Glutamatergic neuron (in vitro differentiated cells): Measurements from ENCODE around the gene CTNND2. TPM values are rescaled to one million over a fixed set of nuclear protein-coding genes. Genes with fewer than 3 reads are reported as not detected.

Source experiments
- DNase-seq: peaks from one replicate; pipeline ENCODE4 v3.0.0; 2022
- H3K27ac Mint-ChIP-seq: one replicate; pipeline ENCODE4 v1.8.0; 2020; ENCODE audit warnings: mild to moderate bottlenecking, mixed read lengths, inconsistent platforms; ENCODE audit not compliant: unreplicated experiment
- H3K27me3 Mint-ChIP-seq: one replicate; pipeline ENCODE4 v1.8.0; 2020; ENCODE audit warnings: mild to moderate bottlenecking, moderate library complexity, mixed read lengths, inconsistent platforms; ENCODE audit not compliant: unreplicated experiment
- H3K36me3 Mint-ChIP-seq: one replicate; pipeline ENCODE4 v1.8.0; 2020; ENCODE audit warnings: mild to moderate bottlenecking, mixed read lengths, inconsistent platforms; ENCODE audit not compliant: unreplicated experiment
- H3K4me1 Mint-ChIP-seq: one replicate; pipeline ENCODE4 v1.8.0; 2020; ENCODE audit warnings: mild to moderate bottlenecking, low read depth, mixed read lengths, inconsistent platforms; ENCODE audit not compliant: unreplicated experiment
- H3K4me3 Mint-ChIP-seq: one replicate; pipeline ENCODE4 v1.8.0; 2020; ENCODE audit warnings: mild to moderate bottlenecking, mixed read lengths, inconsistent platforms; ENCODE audit not compliant: unreplicated experiment
- H3K9me3 Mint-ChIP-seq: one replicate; pipeline ENCODE4 v1.8.0; 2020; ENCODE audit warnings: mild to moderate bottlenecking, moderate library complexity, mixed read lengths, inconsistent platforms; ENCODE audit not compliant: unreplicated experiment
- CTCF ChIP-seq: fragments of 200-600 bp; sonication (generic); IDR thresholded peaks from one replicate; pipeline ENCODE4 v1.5.0; 2021; ENCODE audit not compliant: partially characterized antibody, unreplicated experiment
- total RNA-seq: library from RNA; stranded (reverse); fragmentation: NEBNext Ultra II Directional; extraction: Animal tissue kit (Norgen Biotek cat#: 25700); gene quantifications from one replicate; pipeline ENCODE4 v1.2.1, GENCODE V29; 2021; ENCODE audit not compliant: unreplicated experiment

CTNND2 gene
- total RNA-seq, 1 donor from 2014 or later = 134 TPM

GRCh38 chr5:11277323-11277722 is 626.9 kb downstream of the CTNND2 start:
- H3K9me3 Mint-ChIP-seq = peaks cover 8% of the 10 kb centered on the region
- no peak overlapping the region for H3K27ac Mint-ChIP-seq
- no peak for DNase-seq

GRCh38 chr5:11273180-11273903 is 630.9 kb downstream of the CTNND2 start:
- Mint-ChIP-seq H3K36me3 (no peaks in the 10 kb centered on the region), H3K27ac (no peak overlapping the region), H3K27me3 (peaks cover 4% of the 10 kb centered on the region), H3K4me3 (no peak overlapping the region), H3K9me3 (no peaks in the 10 kb centered on the region), H3K4me1 (no peaks in the 10 kb centered on the region)
- TF ChIP-seq CTCF = no peak
- no peak for DNase-seq

More at GRCh38 chr5:11277323-11277722, 626.9 kb downstream of the CTNND2 start:
- H3K4me1 Mint-ChIP-seq = no peaks in the 10 kb centered on the region
- no peak overlapping the region for H3K4me3 Mint-ChIP-seq
- peaks cover 9% of the 10 kb centered on the region for H3K27me3 Mint-ChIP-seq
- no peak for TF ChIP-seq CTCF
- peaks cover 11% of the 10 kb centered on the region for H3K36me3 Mint-ChIP-seq

GRCh38 chr5:11269515-11269914 is 634.7 kb downstream of the CTNND2 start:
- H3K4me1 Mint-ChIP-seq = no peaks in the 10 kb centered on the region
- H3K27ac Mint-ChIP-seq = no peak overlapping the region
- DNase-seq = no peak
- TF ChIP-seq CTCF = no peak
- H3K9me3 Mint-ChIP-seq = no peaks in the 10 kb centered on the region
- H3K36me3 Mint-ChIP-seq = no peaks in the 10 kb centered on the region
- H3K4me3 Mint-ChIP-seq = no peak overlapping the region
- no peaks in the 10 kb centered on the region for H3K27me3 Mint-ChIP-seq

- no peaks in the 10 kb centered on the region for H3K9me3 Mint-ChIP-seq
- no peak overlapping the region for H3K4me3 Mint-ChIP-seq
- no peak overlapping the region for H3K27ac Mint-ChIP-seq
- H3K36me3 Mint-ChIP-seq = no peaks in the 10 kb centered on the region
- DNase-seq = no peak
- TF ChIP-seq CTCF = no peak
- no peaks in the 10 kb centered on the region for H3K4me1 Mint-ChIP-seq
- no peaks in the 10 kb centered on the region for H3K27me3 Mint-ChIP-seq
Measured at GRCh38 chr5:11268891-11269290, 635.4 kb downstream of the CTNND2 start.

- peaks cover 3% of the 10 kb centered on the region for H3K36me3 Mint-ChIP-seq
- TF ChIP-seq CTCF = no peak
- no peak overlapping the region for H3K4me3 Mint-ChIP-seq
- no peaks in the 10 kb centered on the region for H3K27me3 Mint-ChIP-seq
- DNase-seq = no peak
- H3K4me1 Mint-ChIP-seq = no peaks in the 10 kb centered on the region
- no peak overlapping the region for H3K27ac Mint-ChIP-seq
- no peaks in the 10 kb centered on the region for H3K9me3 Mint-ChIP-seq
Measured at GRCh38 chr5:11266331-11266730, 637.9 kb downstream of the CTNND2 start.
